A549 (cell line): Measurements from ENCODE around the gene TRIM17. TPM values are rescaled to one million over a fixed set of nuclear protein-coding genes. Genes with fewer than 3 reads are reported as not detected.

Source experiments
- ATAC-seq, 2 experiments: fragments of 200-7000 bp in 1 of 2; fragments of >200 bp in 1 of 2; cut with Nextera tagmentation in 1 of 2; cut with Tn5 transposase in 1 of 2; 3 replicates each; pipeline versions ENCODE4 v1.8.0 to v1.9.1; 2018 to 2020; ENCODE audit warnings: mild to moderate bottlenecking in 1 of 2, moderate library complexity in 1 of 2
- CTCF ChIA-PET: fragments of 300-600 bp; sonication (Branson Sonifier 250); formaldehyde crosslinking; extraction: SDS; loops from one replicate; lab custom pipeline; 2021; ENCODE audit warnings: antibody characterized with exemption, inconsistent platforms; lab: Yijun Ruan, JAX
- POLR2A ChIA-PET: fragments of 350-600 bp; formaldehyde crosslinking; extraction: SDS; loops from one replicate; lab custom pipeline; 2021; ENCODE audit warnings: antibody characterized with exemption, inconsistent platforms; lab: Yijun Ruan, JAX
- DNase-seq, 2 experiments: peaks; one replicate each; pipeline versions ENCODE4 v3.0.0 to v3.0.0-alpha.2; 2011 to 2016; ENCODE audit warnings: low read depth in 1 of 2, low spot score in 1 of 2
- FAIRE-seq: peaks from 2 replicates; lab custom pipeline; 2011; peaks lifted over from hg19 to GRCh38; lab: Jason Lieb, UNC
- H3K27ac ChIP-seq, 2 experiments: fragments of >200 bp; sonication (Bioruptor Twin); formaldehyde crosslinking; 3 replicates each; pipeline ENCODE4 v1.5.1; 2016 to 2017
- H3K4me1 ChIP-seq: fragments of >200 bp; sonication (Bioruptor Twin); formaldehyde crosslinking; 3 replicates; pipeline ENCODE4 v1.6.1; 2016
- H3K4me2 ChIP-seq: fragments of >200 bp; sonication (Bioruptor Twin); formaldehyde crosslinking; 3 replicates; pipeline ENCODE4 v1.6.1; 2016
- H3K4me3 ChIP-seq: fragments of >200 bp; sonication (Bioruptor Twin); formaldehyde crosslinking; 3 replicates; pipeline ENCODE4 v1.5.1; 2016
- H3K9me3 ChIP-seq: fragments of >200 bp; sonication (Bioruptor Twin); formaldehyde crosslinking; 3 replicates; pipeline ENCODE4 v1.6.1; 2016
- CBX8 ChIP-seq: fragments of 200-600 bp; sonication (generic); IDR thresholded peaks from 2 replicates; pipeline ENCODE4 v1.6.1; 2016
- CEBPB ChIP-seq, 2 experiments: fragments of >200 bp in 1 of 2; sonication (Bioruptor Twin) in 1 of 2; formaldehyde crosslinking in 1 of 2; IDR thresholded peaks; 2 replicates each; pipeline ENCODE4 v1.6.1; 2012 to 2016
- CHD2 ChIP-seq: fragments of 150-350 bp; IDR thresholded peaks from 2 replicates; pipeline ENCODE4 v1.6.1; 2014; ENCODE audit warnings: low read length; ENCODE audit not compliant: partially characterized antibody
- ESRRA ChIP-seq: fragments of 150-350 bp; IDR thresholded peaks from 2 replicates; pipeline ENCODE4 v1.6.1; 2014; ENCODE audit warnings: mild to moderate bottlenecking, low read length, borderline replicate concordance
- FOXS1 ChIP-seq: fragments of 250-450 bp; sonication (Bioruptor Pico); IDR thresholded peaks from 2 replicates; pipeline ENCODE4 v1.5.0; 2020; ENCODE audit warnings: mild to moderate bottlenecking, moderate library complexity
- GATA3 ChIP-seq: IDR thresholded peaks from 2 replicates; pipeline ENCODE4 v1.6.1; 2012; ENCODE audit warnings: borderline replicate concordance
- HDAC2 ChIP-seq: fragments of 200-600 bp; sonication (generic); IDR thresholded peaks from 2 replicates; pipeline ENCODE4 v1.6.1; 2016
- HOXB13 ChIP-seq: fragments of 250-450 bp; sonication (Bioruptor Pico); IDR thresholded peaks from 2 replicates; pipeline ENCODE4 v1.5.0; 2020; ENCODE audit warnings: low read depth, mild to moderate bottlenecking, moderate library complexity
- KDM5A ChIP-seq: fragments of 200-600 bp; sonication (generic); IDR thresholded peaks from 2 replicates; pipeline ENCODE4 v1.6.1; 2016; ENCODE audit warnings: antibody characterized with exemption, mild to moderate bottlenecking
- MAFK ChIP-seq: fragments of 450-650 bp; IDR thresholded peaks from 2 replicates; pipeline ENCODE4 v1.6.1; 2014; ENCODE audit not compliant: partially characterized antibody
- MAZ ChIP-seq: fragments of 150-350 bp; IDR thresholded peaks from 2 replicates; pipeline ENCODE4 v1.6.1; 2014; ENCODE audit warnings: antibody characterized with exemption, low read depth, low read length, borderline replicate concordance
- MYC ChIP-seq: IDR thresholded peaks from 2 replicates; pipeline ENCODE4 v1.6.1; 2012; ENCODE audit warnings: mild to moderate bottlenecking, inconsistent platforms, low read length, improper control_type of control experiment, borderline replicate concordance
- NPAS2 ChIP-seq: fragments of 250-450 bp; sonication (Bioruptor Pico); IDR thresholded peaks from 2 replicates; pipeline ENCODE4 v1.8.0; 2022; ENCODE audit warnings: mild to moderate bottlenecking, moderate library complexity, borderline replicate concordance
- PBX3 ChIP-seq: IDR thresholded peaks from 2 replicates; pipeline ENCODE4 v1.6.1; 2012
- PHF8 ChIP-seq: fragments of 200-600 bp; sonication (generic); IDR thresholded peaks from 2 replicates; pipeline ENCODE4 v1.6.1; 2016; ENCODE audit warnings: low read depth, mild to moderate bottlenecking, antibody characterized with exemption, moderate library complexity, borderline replicate concordance
- POLR2AphosphoS2 ChIP-seq: conservative IDR thresholded peaks from 2 replicates; pipeline ENCODE4 v1.6.1; 2012; ENCODE audit warnings: low read length, improper control_type of control experiment, inconsistent platforms
- RAD21 ChIP-seq, 2 experiments: fragments of >200 bp in 1 of 2; sonication (Bioruptor Twin) in 1 of 2; formaldehyde crosslinking in 1 of 2; IDR thresholded peaks in 1 of 2; conservative IDR thresholded peaks in 1 of 2; 2 replicates in 1 of 2; 3 replicates in 1 of 2; pipeline ENCODE4 v1.6.1; 2012 to 2018; ENCODE audit warnings: inconsistent platforms in 1 of 2
- RFX5 ChIP-seq: fragments of 450-650 bp; IDR thresholded peaks from 2 replicates; pipeline ENCODE4 v1.7.1; 2014; ENCODE audit warnings: antibody characterized with exemption, mild to moderate bottlenecking, moderate library complexity
- TFCP2L1 ChIP-seq: fragments of 250-450 bp; sonication (Bioruptor Pico); IDR thresholded peaks from 2 replicates; pipeline ENCODE4 v1.5.0; 2021; ENCODE audit warnings: mild to moderate bottlenecking
- ZSCAN20 ChIP-seq: fragments of 250-450 bp; sonication (Bioruptor Pico); IDR thresholded peaks from 2 replicates; pipeline ENCODE4 v1.8.0; 2022; ENCODE audit warnings: mild to moderate bottlenecking, moderate library complexity
- WGBS: methylation state at CpG from one replicate; pipeline ENCODE4 v1.1.6; 2017; ENCODE audit errors: missing lambda C conversion rate; 5-methylcytosine and 5-hydroxymethylcytosine counted together
- polyA plus RNA-seq, 4 experiments: library from polyadenylated mRNA; depleted of rRNA in 3 of 4; stranded (reverse); fragments of >200 nt; fragmentation: RNase III in 1 of 4; extraction: RNeasy Plus Mini Kit Qiagen cat#74134 plus additional on column Dnase treatment in 1 of 4; gene quantifications; 2 replicates in 3 of 4; 3 replicates in 1 of 4; pipeline ENCODE4 v1.2.3, GENCODE V29; 2011 to 2017
- TF ChIP-seq, protein P1 (sequence below): fragments of >200 bp; sonication (Bioruptor Twin); formaldehyde crosslinking; IDR thresholded peaks from 3 replicates; pipeline ENCODE4 v1.6.1; 2016

TRIM17 gene
- polyA plus RNA-seq, 2 of the 4 experiments (the other 2 are of a cell fraction) = not detected

DNA sequence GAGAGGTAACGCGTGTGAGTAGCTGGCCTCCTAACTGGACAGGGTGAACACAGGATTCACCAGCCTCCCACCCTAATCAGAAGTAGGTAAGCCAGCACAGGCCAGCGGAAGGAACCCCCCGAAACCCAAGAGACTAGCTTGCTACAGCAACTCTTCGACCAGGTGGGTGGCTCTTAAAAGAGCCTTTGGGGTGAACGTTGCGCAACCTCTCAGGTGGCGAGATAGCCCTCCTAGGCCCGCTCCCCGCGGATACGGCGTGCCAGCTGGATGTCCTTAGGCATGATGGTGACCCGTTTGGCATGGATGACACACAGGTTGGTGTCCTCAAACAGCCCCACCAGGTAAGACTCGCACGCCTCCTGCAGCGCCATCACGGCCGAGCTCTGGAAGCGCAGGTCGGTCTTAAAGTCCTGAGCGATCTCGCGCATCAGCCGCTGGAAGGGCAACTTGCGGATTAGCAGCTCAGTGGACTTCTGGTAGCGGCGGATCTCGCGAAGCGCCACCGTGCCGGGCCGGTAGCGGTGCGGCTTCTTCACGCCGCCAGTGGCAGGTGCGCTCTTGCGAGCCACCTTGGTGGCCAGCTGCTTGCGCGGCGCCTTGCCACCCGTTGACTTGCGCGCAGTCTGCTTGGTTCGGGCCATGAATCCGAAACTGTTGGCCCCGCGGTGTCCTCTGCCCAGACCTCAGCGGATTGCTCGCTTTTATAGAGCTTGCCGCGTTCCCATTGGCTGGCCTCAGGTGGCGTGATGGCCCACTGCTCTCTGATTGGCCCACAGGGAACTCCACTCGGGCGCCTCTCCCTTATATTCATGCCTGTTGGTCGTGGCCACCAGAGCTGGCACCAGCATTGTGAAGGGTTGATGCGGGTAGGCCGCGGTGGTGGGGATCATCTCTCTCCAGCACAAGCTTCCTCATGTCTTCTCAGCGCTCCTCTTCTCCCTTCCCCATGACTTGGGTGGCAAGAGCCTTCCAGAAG is 8.3 kb upstream of the TRIM17 start:
- CTCF ChIA-PET = interaction anchor here (0.6 to 1.9 kb wide), 7 partner anchors 8 to 962 kb away, joined by 3 to 7 read pairs (median 4); no protein-coding TSS in a partner anchor
- Histone ChIP-seq H3K9me3 (no peaks in the 10 kb centered on the region), H3K4me1 (no peaks in the 10 kb centered on the region)
- no peak for DNase-seq
- POLR2A ChIA-PET = interaction anchor here (0.5 kb wide), 1 partner anchor 33 kb away, joined by 3 read pairs; no protein-coding TSS in a partner anchor
- TF ChIP-seq ESRRA (no peak), CEBPB (IDR thresholded peaks at IDR 0.05) (peak; percentile 85 to 90)
- TF ChIP-seq, all 56 proteins: peak for 1
- ATAC-seq (no peak), FAIRE-seq (no peak)
- no peak overlapping the region for H3K4me3 ChIP-seq
- WGBS = 96% methylated on average over 62 of the region's 62 CpGs
- no peak overlapping the region for H3K4me2 ChIP-seq
- no peak overlapping the region for H3K27ac ChIP-seq

DNA sequence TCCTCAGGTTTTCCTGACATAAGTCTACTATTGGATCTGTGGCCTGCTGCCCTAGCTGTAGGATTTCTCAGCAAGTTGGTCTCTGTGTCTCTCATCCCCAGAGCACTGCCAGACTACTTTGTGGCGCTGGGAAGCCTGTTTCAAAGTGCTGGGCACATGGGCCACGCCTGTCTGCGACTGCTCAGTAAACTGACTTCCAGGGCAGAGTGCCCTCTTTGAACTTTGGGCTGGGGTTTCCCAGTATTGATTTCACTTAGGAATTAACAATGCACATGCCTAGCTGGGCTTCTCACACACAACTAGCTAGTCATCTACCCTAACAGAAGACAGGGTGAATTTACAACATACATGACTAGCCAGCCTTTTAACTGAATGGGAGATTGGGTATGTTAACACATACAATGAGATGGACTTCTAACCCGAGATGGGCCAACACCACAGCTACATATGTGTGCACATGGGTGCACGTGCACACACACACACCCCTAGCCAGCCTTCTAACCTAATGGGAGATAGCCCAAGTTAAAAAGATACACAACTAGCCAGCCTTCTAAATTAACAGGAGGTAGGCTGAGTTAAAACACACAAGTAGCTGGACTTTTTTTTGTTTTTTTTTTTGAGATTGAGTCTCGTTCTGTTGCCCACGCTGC is 6.9 kb upstream of the TRIM17 start:
- 84% methylated on average over 7 of the region's 7 CpGs for WGBS
- no peak for ATAC-seq
- H3K4me3 ChIP-seq = no peak overlapping the region
- no peak overlapping the region for H3K27ac ChIP-seq
- FAIRE-seq = no peak
- H3K4me1 ChIP-seq = no peaks in the 10 kb centered on the region
- ChIA-PET POLR2A (no interaction called here), CTCF (interaction anchor here (0.7 to 1.9 kb wide), 5 partner anchors 7 to 77 kb away, joined by 3 to 7 read pairs (median 4); no protein-coding TSS in a partner anchor)
- DNase-seq = no peak
- H3K9me3 ChIP-seq = no peaks in the 10 kb centered on the region
- H3K4me2 ChIP-seq = no peak overlapping the region
- TF ChIP-seq MAFK (no peak), MYC (no peak), NPAS2 (no peak), MAZ (no peak), HDAC2 (no peak), CHD2 (no peak)

GRCh38 chr1:228420968-228421826 is 4.5 kb upstream of the TRIM17 start:
- no peak for TF ChIP-seq ZSCAN20
- no peak for TF ChIP-seq FOXS1 (CRISPR knock-in tag)
- TF ChIP-seq NPAS2 = no peak
- no peak for TF ChIP-seq KDM5A
- no peak for TF ChIP-seq MYC
- no peak for TF ChIP-seq CHD2
- TF ChIP-seq, all 56 proteins: peak for 0
- ChIA-PET POLR2A (no interaction called here), CTCF (interaction anchor here (1.1 to 1.4 kb wide), 3 partner anchors 23 to 42 kb away, joined by 3 to 4 read pairs (median 3); no protein-coding TSS in a partner anchor)
- no peaks in the 10 kb centered on the region for H3K9me3 ChIP-seq
- ATAC-seq (no peak), DNase-seq (no peak), FAIRE-seq (no peak)
- H3K4me1 ChIP-seq = no peaks in the 10 kb centered on the region
- WGBS = 92% methylated on average over 7 of the region's 7 CpGs
- H3K4me2 ChIP-seq = no peak overlapping the region
- no peak overlapping the region for H3K4me3 ChIP-seq
- no peak overlapping the region for H3K27ac ChIP-seq

GRCh38 chr1:228417483-228418203 is 982 bp upstream of the TRIM17 start:
- H3K4me1 ChIP-seq = no peaks in the 10 kb centered on the region
- no peaks in the 10 kb centered on the region for H3K9me3 ChIP-seq
- no peak overlapping the region for H3K27ac ChIP-seq
- no peak for FAIRE-seq
- WGBS = 93% methylated on average over 7 of the region's 7 CpGs
- DNase-seq = no peak
- POLR2A ChIA-PET = no interaction called here
- CTCF ChIA-PET = no interaction called here
- no peak overlapping the region for H3K4me3 ChIP-seq
- ATAC-seq = no peak
- TF ChIP-seq NPAS2 (no peak), PHF8 (no peak), PBX3 (no peak), RAD21 (conservative IDR thresholded peaks at IDR 0.05 in 1 of 2, IDR thresholded peaks at IDR 0.05 in 1 of 2) (no peak), ZSCAN20 (no peak), GATA3 (no peak), FOXS1 (CRISPR knock-in tag) (no peak), RFX5 (no peak), TFCP2L1 (CRISPR knock-in tag) (no peak), CBX8 (no peak), HOXB13 (CRISPR knock-in tag) (no peak), POLR2AphosphoS2 (no peak)
- TF ChIP-seq, protein P1, sequence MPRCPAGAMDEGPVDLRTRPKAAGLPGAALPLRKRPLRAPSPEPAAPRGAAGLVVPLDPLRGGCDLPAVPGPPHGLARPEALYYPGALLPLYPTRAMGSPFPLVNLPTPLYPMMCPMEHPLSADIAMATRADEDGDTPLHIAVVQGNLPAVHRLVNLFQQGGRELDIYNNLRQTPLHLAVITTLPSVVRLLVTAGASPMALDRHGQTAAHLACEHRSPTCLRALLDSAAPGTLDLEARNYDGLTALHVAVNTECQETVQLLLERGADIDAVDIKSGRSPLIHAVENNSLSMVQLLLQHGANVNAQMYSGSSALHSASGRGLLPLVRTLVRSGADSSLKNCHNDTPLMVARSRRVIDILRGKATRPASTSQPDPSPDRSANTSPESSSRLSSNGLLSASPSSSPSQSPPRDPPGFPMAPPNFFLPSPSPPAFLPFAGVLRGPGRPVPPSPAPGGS = no peak
- no peak overlapping the region for H3K4me2 ChIP-seq
